GM03348 (cell line): ENCODE measurements around the gene COL8A1.

Source experiments
- DNase-seq: peaks from one replicate; pipeline ENCODE4 v3.0.0; 2012; ENCODE audit warnings: low spot score

The COL8A1 gene

DNA sequence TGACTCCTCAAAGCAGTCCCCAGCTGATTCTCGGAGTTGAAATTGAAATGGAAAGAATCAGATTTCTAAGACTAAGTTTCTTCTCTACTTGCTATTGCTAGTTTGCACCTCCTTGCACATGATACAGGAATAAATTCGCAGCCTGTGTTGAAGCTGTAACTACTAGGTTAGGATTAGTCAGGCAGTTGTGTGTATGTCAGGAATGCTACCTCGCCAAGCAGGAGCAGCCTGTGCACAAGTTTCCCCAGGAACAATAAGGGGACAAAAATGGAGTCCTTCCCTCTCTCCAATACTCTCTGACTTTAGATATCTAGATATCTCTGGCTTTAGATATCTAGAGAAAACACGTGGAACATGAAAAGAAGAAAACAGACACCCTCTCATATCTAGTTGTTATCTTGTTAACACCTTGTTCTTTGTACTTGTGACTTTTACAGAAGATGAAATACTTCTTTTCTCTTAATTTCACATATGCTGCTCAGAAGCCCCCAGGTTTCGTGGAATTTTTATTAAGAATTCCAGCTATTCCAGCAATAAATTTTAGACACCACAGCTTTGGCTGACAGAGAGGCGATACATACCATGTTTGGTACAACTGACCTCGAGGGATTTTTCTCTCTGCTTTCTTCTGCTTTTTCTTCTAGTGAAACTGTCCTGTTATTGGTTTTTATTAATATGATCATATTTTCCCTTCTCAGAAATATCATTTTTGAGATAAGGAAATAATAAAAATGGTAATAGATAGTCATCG, 123.2 kb downstream of the COL8A1 start:
- DNase-seq = no peak

DNA sequence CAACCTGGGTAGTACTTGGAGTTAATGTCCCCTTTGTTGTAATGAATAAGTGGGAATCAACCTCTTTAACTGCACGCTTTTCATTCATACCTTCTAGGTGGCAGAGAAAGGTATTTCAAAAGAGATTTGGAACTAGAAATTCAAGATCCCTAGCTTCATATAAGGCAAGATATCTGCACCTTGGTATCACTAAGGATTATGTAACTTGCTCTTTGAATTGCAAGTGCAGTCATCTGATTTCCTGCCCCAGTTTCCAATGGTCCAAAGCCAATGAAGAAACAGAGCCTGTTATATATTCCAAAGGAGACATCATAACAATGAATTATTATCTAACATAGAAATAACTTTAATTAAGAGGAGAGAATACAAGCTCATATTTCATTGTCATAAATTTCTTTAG, 124.5 kb downstream of the COL8A1 start:
- no peak for DNase-seq

DNA sequence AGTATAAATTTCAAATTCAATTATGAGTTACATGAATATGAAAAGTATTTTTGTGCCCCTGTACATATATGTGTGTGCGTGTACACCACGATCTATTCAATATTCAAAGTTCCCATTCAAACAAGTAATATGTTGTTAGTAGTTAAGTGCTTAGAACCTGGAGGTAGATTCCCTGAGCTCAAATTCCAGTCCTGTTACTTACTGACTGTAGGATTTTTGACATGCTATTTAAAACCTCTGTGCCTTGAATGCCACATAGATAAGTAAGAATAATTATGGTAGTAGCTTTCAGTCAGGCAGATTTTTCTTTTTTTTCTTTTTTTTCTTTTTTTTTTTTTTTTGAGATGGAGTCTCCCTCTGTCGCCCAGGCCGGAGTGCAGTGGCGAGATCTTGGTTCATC, 126.0 kb downstream of the COL8A1 start:
- no peak for DNase-seq

DNA sequence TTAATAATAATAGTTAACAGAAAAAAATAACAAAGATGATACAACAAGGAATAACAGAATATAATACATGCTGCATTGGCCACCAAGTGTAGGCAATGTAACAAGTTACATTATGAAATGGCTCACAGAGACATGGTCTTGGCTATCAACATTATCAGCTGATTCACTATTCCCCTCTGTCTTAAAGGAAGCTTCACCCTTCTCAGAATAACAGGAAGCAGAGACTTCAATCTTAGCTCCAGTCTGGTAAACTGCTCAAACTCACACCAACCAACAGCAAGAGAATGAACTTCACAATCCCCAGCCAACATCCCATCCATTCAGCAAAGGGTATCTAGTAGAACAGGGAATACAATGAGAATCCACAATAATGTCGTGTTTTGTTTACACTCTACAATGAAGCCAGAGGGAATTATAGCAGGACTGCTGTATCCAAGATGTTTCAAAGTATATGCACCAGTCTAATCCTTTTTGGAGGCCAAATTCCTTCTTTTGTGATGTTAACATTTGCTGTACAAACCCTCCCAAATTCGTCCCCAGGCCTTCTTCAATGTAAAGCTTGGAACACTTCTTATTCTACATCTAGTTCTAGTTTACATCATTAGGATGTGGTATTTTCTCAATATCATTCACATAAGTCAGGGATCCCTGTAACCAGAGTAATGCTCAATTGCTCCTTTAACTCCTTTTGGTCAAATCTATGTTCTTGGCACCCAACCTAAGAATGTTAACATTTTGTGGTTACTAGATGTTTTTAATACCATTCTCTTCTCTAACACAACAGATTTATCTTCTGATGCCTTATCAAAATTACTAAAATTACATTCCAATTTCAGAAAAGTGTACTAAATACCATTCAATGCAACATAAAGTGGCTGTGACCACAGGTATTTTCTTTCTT, 126.9 kb downstream of the COL8A1 start:
- peak; percentile 36 for DNase-seq

DNA sequence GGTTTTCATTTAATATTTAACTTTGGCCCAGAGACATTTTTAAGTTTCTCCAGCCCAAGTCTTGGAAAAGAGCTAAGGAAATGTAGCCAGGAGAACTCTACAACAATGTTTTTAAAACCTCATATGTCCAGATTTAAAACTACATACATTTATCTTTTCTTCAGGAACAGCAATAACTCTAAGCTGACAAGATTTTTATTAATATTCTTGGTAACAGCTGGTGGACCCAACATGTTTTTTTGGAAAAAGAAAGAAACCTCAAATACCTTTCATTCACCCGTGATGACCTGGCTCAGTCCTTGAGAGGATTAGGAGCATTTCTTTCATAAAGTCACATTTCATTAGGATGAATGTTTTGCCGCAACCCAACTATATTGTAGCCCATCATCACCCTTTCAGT, 128.9 kb downstream of the COL8A1 start:
- peak; percentile 25 for DNase-seq

DNA sequence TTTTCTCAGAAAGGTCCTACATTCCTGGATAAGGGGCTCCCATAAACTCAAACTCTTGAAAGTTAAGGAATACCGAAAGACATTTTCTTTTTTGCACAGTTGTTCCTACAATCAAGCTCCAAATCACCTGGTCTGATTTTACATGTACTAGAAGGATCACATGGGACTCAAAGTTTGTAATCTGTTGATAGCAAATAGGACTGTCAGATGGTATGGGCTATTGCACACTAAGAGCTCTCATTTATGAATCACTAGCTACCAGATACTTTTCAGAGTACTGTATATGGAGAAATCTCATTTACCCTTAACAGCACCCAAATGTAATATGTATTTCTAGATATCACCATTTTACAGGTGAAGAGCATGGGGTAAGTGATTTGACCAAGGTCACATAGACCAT, 129.7 kb downstream of the COL8A1 start:
- DNase-seq = no peak

DNA sequence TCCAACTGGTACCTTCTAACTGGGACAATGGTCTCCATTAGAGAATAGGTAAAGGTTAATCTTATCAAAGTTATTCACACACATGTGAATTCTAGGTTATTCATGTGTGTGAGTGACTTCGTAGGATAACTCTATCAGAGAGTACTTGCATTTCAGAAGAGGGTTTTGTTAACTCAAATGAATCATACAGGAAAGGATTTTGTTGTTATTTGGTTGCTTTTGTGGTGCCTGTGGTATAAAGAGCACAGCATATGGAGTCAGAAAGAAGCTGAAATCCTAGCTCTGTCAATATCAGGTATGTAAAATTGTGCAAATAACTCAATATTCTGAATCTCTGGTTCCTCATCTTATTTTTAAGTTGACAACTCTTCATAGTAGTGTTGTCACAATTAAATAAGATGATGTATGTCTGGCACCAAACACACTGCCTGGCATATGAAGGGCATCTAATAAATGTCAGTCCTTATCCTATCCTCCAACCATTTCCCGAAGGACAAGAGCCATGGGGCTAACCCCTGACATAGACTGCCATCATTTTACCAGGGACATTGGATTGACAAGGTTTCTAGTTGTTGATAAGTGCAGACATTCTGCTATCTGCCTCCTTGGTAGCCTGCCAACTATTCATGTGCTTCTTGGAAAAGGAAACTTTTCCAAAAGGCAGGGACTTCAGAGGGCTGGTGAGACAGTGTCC, 130.6 kb downstream of the COL8A1 start:
- DNase-seq = no peak

DNA sequence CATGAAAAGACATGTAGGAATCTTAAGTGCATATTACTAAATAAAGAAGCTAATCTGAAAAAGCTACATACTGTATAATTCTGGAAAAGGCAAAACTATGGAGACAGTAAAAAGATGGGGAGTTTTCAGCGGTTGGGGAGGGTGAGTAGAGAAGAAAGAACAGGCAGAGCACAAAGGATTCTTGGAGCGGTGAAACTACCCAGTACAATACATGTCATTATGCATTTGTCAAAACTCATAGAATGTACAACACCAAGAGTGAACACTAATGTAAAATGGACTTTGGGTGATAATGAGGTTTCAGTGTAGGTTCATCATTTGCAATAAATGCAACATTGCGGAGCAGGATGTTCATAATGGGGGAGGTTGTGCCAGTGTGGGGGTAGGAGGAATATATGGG, 133.8 kb downstream of the COL8A1 start:
- DNase-seq = no peak

DNA sequence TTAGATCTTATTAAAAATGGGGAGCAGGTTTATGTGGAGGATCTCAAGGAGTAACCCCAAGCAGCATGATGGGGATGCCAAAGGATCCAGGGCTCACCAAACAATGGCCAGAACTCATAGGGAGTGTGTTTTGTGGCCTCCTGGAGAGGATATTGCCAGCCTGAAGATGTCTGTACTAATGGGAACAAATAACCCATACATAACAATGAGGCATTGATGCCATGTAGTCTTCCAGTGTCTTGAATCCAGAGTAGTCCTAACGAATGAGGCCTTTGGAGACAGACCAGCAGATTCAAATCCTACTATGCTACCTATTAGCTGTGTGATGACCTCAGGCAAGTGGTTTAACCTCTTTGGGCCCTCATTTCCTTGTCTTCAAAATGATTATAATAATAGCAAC, 134.3 kb downstream of the COL8A1 start:
- DNase-seq = no peak

DNA sequence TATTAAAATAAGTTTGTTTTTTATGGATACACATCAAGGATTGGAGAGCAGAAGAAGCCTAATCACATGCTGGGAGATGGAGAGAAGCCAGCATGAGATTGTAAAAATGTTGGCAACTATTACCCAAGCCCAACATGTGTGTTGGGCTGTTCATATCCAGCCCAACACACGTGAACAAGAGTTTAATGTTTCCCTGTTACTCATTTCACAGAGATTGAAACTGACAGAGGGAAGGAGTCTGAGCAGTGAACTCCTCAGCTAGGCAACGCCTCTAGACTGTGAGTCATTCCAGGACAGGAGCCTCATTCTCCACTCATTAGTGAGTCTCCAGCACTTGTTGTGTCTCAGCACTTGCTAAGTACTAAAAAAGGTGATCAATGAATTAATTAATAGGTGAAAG, 136.1 kb downstream of the COL8A1 start:
- DNase-seq = peak; percentile 59

DNA sequence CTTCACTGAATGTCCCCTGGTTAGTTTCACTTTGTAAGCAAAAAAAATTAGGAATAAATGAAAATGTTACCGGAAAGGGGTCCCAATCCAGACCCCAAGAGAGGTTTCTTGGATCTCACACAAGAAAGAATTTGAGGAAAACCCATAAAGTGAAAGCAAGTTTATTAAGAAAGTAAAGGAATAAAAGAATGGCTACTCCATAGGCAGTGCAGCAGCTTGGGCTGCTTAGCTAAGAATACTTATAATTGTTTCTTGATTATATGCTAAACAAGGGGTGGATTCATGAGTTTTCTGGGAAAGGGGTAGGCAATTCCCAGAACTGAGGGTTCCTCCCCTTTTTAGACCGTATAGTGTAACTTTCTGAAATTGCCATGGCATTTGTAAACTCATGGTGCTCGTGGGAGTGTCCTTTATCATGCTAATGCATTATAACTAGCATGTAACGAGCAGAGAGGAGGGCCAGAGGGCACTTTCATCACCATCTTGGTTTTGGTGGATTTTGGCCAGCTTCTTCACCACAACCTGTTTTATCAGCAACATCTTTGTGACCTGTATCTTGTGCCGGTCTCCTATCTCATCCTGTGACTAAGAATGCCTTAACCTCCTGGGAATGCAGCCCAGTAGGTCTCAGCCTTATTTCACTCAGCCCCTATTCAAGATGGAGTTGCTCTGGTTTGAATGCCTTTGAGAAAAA, 138.3 kb downstream of the COL8A1 start:
- no peak for DNase-seq

DNA sequence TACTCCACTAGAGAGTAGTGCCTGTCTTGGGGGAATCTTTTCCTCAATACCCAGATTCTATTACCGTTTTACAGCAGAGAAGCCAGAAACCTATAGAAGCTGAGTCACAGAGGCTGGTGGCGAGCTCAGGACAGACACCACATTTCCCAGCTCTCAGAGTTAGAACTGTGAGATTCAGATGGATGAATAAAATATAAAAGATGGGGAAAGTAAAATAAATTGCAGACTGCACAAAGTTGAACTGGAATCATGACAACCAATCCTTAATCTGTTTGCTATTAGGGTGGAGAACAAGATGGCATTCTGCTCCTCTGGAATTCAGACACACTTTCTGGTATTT, 138.8 kb downstream of the COL8A1 start:
- DNase-seq = no peak

DNA sequence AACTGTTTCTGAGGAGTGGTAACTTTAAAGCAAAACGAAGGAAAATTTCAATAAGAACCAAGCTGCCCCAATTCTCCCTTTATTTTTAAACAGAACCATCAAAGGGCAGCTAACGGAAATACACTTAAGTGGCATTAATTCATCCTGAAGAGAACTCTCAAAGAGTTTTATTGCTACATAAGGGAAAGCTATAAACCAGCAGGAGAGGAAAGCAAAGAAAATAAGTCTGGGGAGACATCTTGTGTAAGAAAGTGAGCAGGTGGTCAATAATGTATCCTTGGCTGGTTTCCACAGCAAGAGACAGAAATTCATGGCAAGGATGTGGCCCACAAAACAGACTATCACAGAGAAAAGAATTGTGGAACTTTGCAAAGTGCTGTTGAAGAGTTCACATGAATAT, 139.3 kb downstream of the COL8A1 start:
- no peak for DNase-seq

DNA sequence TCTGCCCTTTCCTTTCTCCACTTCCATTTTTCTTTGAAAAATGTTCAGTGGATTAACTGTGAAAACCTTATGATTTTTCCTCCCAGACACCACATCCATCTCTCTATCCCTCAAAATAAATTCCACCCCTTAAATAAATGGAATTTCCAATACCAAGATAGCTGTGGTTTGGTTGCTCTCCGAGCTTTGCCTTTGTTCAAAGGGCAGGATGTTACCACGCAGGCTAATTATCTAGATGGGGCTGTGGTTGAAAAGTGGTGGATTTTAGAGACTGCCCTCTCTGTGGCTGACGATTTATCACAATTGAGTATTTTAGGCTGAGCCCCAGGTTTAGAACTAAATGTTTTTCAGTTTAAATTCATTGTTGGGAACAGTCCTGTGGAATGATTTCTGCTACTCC, 142.4 kb downstream of the COL8A1 start:
- peak; percentile 37 for DNase-seq

DNA sequence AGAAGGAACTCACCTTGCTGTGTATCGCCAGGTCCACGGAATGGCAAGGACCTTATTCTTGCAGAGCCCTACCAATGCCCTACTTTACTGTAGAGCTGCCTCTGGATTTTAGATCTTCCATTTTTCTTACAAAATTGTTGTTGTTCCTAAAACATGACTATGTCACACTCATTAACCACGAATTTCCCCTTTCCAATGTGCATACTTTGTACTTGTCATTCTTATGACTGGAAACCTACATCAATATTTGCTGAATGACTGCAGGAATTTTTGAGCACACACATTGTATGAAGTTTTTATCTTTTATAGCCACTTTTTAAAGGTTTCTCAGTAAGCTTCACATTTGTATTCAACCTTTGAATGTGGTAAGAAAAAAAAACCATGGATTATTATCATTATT, 143.4 kb downstream of the COL8A1 start:
- DNase-seq = no peak

DNA sequence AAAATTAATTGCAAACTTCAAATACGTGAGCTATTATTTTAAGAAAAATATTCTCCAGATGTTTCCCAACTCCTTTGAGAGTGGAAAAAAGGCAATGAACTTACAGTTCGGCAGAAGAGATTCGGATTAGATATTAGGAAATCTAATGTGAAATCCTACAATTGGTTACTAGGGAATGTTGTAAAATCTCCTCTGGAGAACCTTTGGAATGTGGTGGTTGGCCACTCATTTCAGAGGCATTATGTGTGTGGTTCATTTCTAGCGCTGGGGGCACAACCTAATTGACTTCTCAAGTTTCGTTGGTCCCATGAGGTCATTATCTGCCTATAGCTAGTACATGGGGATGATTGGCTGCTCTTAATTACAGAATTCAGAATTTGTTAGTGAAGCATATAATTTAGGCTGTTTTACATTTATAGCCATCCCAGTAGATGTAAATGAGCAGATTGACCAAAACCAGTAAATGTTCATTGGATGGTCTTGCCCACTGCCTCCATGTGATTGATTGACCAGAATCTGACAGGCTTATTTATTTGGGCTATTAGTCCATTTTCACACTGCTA, 144.7 kb downstream of the COL8A1 start:
- peak; percentile 80 for DNase-seq

DNA sequence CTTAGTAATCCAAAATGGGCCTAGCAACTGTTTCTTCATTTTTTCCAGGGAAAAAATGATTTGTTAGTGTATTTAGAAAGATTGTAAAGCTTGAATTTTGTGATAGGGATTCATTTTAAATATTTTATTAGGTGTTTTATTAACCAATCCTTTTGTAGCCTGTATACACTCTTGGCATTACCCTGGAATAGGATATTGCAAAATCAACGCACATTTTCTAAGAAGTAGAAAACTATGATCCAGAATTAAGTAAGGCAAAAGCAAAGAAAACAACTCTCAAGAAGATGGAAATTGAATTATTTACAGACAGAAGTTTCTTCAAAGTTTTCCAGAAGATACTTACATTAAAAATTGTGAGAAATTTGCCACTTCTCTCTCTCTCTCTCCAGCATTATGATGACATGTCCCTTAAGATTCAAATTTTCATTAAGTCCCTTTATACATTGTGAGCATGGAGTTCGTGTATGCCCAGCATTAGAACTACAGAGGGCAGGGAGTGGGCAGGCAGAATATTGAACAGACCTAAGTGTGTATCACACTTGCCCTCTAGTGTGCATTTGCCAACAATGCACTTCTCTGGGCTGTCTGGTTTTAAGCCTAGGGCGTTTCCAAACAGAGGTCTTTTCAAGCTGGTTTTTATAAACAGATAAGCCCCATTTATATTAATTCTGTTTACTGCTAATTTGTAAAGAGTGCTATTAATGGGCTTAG, 150.8 kb downstream of the COL8A1 start:
- peak; percentile 72 for DNase-seq

DNA sequence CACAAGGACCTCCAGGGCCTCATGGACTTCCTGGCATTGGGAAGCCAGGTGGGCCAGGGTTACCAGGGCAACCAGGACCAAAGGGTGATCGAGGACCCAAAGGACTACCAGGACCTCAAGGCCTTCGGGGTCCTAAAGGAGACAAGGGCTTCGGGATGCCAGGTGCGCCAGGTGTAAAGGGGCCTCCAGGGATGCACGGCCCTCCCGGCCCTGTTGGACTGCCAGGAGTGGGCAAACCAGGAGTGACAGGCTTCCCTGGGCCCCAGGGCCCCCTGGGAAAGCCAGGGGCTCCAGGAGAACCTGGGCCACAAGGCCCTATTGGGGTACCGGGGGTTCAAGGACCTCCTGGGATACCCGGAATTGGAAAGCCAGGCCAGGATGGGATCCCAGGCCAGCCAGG, 156.1 kb downstream of the COL8A1 start:
- no peak for DNase-seq

DNA sequence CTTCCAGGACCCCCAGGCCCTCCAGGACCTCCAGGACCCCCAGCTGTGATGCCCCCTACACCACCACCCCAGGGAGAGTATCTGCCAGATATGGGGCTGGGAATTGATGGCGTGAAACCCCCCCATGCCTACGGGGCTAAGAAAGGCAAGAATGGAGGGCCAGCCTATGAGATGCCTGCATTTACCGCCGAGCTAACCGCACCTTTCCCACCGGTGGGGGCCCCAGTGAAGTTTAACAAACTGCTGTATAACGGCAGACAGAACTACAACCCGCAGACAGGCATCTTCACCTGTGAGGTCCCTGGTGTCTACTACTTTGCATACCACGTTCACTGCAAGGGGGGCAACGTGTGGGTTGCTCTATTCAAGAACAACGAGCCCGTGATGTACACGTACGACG, 157.2 kb downstream of the COL8A1 start:
- no peak for DNase-seq

DNA sequence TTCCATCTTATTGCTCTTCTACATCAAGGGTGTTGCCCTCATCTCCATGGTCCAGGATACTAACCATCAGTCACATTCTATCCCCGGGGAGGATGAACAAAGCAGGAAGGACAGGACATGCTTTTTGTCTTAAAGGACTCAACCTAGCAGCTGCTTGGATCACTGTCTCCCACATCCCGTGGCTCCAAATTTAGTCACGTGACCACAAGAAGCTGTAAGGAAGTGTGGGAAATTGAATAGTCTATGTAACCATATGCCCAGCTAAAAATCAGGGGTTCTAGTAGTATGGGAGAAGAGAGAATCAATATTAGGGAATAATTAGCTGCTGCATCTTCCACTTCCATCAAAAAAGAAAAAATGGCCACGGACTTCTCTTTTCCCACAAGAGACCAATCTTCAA, 161.0 kb downstream of the COL8A1 start:
- DNase-seq = no peak

DNA sequence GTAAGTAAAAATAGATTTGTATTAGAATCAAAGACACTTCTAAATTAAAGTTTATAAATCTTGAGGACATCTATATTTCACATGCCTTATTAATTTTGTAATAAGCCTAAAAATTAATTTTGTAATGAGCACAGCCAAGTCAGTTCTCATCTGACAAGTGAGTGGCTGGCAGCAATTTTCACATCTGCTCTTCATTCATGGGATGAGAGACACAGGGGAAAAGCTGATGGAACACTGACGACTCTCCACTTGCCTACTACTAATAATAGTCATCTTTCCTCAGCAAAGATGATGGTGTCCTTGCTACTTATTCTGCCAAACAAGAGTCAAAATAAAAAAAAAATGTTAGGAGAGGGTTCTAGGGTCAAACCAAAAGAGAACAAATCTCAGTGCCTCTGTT, 164.9 kb downstream of the COL8A1 start:
- no peak for DNase-seq
